GM20431 (cell line): ENCODE measurements around the gene GPHB5.

Source experiments
- in situ Hi-C: fragments of 300-500 bp; cut with MseI, MboI; formaldehyde crosslinking; loops from one replicate; pipeline ENCODE4 v1.15.0; 2020; ENCODE audit warnings: low sequenced_read_pairs; ENCODE audit not compliant: unreplicated experiment

Gene GPHB5

DNA sequence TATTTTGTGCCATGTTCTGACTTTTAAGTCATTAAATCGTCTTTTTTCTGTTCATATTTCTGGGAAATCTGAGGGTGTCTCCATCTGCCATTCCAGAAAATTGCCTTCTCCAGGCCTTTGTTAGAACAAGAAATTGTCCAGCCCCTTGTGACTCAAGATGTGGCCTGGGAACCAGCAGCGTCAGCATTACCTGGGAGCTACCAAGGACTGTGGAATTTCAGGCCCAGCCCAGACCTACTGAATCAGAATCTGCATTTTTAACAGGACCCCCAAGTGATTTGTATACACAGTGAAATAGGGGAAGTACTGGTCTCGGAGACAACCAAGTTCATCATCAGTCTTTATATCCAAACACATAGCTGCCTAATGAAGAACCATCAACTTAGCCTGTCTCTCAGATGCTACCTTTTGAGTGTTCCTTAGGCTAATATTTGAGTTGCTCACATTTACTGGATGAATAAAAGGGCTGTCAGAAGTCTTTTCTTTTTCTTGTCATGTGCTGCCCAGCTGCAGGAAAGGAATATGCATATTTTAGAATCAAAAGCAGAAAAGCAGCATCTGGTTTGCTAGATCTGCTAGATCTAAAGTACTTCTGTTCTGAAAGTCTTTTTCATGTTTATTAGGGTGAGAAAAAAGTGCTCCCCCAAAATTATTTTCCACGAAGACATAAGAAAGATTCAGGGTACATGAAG is 21.2 kb downstream of the GPHB5 start:
- in situ Hi-C loops: loop anchor here (25.0 kb wide), 1 partner anchor 1110 kb away; no protein-coding TSS in a partner anchor

DNA sequence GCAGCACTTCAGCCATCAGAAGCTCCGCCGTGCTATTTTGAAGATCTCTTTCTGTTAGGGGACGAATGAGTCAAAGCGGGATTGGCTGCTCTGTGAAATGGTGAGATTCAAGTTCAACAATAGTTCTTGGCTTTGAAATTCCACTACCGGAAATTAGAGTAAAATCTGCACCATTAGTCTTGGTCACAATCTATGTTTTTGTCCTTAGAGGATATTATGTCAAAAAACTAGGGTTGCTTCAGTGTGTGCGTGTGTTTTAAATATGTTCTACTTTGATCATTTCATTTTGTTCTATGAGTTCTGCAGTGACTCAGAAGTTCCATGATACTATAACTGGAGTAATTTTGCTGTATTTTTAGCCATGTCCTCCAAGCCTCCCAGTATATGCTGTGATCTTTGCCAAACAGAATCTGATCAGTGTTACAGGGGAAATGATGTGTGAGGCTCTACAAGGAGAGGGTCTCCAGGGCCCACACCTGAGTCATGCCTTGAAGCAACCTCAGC is 22.6 kb downstream of the GPHB5 start:
- in situ Hi-C loops: loop anchor here (25.0 kb wide), 1 partner anchor 1109 kb away; no protein-coding TSS in a partner anchor

DNA sequence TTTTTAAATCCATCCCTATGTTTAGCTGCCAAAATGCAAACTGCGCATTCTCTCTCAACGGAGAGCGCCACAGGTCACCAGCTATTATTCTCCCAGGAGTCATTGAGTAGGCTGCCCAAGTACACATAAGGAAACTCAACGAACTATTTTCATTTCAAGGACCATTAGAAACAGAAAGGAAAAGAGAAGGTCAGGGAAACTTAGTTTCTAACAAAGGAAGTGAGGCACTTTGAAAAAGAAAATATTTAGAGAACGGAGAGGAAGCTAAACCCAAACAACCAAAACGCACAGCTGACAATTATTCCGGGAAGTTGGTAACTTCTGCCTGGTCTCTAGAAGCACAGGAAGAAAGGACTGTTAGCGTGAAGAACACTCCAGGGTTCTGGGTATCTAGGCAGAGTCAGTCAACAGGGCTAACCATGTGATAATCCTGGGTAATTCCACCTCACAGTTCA is 23.5 kb downstream of the GPHB5 start:
- in situ Hi-C loops: loop anchor here (25.0 kb wide), 1 partner anchor 1108 kb away; no protein-coding TSS in a partner anchor

DNA sequence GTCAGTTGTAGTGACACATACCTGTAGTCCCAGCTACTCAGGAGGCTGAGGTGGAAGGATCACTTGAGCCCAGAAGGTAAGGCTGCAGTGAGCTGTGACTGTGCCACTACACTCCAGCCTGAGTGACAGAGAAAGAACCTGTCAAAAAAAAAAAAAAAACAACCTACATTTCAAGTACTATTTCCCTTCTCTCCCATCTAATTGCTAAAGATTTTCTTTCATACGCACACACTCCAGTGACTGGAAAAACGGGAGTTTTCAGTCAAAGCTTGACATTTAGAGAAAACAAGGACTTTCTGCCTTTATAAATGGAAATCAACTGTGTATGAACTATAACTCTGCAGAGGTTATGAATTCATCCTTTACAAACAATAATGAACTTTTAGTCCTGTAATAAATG is 25.9 kb downstream of the GPHB5 start:
- in situ Hi-C loops: loop anchor here (25.0 kb wide), 1 partner anchor 1106 kb away; no protein-coding TSS in a partner anchor

DNA sequence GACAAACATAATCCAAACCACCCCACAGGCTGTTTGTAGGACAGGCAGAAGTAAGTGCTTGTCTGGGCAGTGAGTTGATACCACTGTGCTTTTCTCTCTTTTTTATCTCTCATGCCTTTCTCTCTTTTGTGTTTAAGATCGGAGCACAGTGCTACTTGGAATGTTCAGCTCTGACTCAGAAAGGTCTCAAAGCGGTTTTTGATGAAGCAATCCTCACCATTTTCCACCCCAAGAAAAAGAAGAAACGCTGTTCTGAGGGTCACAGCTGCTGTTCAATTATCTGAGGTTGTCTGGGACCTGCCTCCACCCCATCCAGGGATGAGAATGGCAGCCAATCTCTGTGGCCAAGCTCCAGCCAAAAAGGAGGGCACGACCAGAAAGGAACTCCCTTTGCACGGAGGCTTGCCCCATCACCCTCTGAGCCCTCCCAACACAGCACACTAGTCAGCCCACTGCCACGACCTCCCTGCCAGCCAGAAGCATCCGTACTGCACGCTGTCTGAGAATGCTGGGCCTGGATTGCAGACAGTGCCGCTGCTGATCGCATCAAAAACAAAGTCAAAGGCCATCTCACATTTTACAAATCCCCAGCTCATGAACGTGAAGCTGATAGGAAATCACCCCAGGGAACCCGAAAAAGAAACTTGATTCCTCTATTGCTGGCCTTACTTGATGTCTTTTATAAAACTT is 27.8 kb downstream of the GPHB5 start:
- in situ Hi-C loops: loop anchor here (25.0 kb wide), 1 partner anchor 1104 kb away; no protein-coding TSS in a partner anchor

DNA sequence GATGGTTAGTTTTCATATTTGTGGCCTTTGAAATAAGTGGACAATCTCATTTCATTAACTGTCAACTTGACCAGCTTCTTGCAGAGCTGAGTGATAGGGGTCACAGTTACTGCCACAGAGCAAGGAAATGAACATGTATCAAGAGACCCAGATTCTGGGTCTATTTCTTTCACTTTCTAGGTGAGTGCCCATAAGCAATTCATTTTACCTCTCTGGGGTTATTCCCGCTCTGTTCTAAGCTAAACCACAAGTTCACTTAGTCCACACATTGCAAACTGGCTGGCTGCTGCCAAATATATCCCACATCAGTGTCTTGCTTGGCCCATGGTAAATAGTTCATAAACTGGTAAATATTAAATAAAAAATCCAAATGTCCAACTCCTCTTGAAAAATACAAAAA is 29.9 kb downstream of the GPHB5 start:
- in situ Hi-C loops: loop anchor here (25.0 kb wide), 1 partner anchor 1102 kb away; no protein-coding TSS in a partner anchor

DNA sequence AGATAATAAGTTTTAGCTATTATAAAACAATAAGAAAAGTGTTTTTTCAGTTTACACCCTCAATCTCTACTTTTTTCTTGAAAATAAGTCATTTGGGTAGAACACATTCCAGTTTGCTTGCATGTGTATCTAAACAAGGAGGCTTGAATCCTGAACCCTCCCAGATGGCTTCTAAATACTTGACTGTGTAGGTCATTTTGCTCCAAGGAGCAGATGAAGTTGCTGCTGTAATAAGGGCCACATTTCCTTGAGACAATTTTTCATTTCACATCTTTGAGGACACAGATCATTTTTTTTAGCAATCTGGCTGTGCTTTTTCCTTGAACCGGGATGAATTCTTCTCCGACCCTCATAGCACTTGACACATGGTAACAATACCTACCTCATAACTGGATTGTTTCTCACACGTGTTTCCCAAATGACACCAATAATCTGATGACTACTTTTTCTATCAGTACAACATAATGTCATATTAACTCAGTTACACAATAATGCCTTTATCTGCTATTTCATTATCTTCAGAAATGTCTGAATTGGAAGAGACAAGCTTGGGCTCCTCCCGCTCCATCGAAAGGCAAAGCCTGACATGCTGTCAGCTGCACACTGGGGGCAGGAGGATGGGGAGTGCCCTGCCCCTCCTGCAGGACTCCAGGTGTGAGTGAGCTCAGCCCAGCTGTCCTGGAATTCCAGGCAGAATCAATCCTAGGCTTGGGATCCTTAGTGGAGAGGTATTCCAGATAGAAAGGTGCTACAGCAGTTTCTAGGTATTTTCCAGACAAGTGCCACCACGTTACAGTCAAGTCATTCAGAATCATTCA is 30.9 kb downstream of the GPHB5 start:
- in situ Hi-C loops: loop anchor here (25.0 kb wide), 1 partner anchor 1101 kb away; no protein-coding TSS in a partner anchor

DNA sequence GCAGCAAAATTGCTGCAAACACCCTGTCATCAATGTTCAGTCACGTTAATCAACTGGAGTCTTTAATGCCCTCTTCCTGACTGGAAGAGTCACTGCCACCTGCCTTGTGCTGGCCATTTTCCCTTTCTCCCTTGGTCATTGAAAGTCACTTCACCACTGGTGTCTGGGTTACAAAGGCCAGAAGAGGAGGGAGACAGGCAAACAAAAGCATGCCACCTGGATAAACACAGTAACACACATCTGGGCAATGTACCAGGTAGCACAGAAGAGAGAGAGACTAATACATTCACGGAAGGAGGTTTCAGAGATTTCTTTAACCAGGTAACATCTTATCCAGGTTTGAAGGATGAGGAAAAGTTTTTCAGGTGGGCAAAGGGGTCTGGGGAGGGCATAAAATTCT is 32.7 kb downstream of the GPHB5 start:
- in situ Hi-C loops: loop anchor here (25.0 kb wide), 1 partner anchor 1099 kb away; no protein-coding TSS in a partner anchor

DNA sequence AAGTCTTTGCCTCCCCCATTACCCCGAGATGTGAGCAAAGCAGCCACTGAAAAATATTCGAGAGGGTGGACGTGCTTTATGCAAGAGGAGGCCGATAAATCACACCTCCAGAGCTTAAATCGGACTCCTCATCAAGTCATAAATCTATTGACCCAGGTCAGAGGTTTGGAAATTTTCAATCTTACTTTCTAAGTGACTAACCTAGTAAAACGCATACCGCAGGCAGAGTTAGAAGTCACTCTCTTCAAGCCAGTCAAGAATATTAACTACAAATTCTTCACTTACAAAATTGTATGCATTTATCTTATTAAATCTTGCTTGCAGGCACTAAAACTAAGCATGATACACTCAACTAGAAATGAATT is 34.9 kb downstream of the GPHB5 start:
- in situ Hi-C loops: loop anchor here (25.0 kb wide), 1 partner anchor 1097 kb away; no protein-coding TSS in a partner anchor

DNA sequence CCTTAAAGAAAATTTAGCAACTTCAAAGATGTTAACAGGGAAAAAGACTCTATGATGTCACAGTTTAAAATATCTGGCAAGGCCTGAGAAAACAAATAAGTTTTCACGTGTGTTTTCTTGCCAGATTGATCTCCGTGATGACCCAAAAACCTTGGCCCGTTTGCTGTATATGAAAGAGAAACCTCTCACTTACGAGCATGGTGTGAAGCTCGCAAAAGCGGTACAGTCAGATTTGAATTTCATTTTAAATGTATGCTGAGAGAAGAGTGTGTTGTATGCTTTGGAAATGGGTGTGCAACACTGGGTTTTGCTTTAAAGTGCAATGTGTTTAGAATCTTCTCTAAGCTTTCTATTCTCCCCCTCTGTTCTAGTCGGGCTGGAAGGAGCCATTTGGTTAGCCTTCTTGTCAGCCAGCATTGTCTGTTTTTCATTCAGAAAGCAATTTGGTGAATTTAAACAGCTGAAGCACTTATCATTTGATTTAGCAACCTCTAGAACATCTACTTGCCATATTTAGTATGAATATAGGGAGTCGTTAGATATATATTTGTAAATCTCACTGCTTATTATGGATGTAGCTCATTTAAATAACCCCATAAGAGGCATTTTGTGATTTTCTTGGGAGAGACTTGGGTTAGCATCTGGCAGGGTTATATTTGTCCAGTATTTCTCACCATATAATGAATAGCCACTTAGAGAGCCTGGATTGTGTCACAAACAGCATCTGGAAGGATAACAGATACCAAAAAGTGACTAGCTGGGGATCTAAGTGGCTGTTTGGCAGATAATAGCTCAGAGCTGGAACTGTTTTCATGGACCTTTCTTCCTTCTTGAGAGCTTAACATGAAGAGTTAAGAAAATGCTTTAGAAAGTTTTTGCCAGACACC is 35.5 kb downstream of the GPHB5 start:
- in situ Hi-C loops: loop anchor here (25.0 kb wide), 1 partner anchor 1096 kb away; no protein-coding TSS in a partner anchor

DNA sequence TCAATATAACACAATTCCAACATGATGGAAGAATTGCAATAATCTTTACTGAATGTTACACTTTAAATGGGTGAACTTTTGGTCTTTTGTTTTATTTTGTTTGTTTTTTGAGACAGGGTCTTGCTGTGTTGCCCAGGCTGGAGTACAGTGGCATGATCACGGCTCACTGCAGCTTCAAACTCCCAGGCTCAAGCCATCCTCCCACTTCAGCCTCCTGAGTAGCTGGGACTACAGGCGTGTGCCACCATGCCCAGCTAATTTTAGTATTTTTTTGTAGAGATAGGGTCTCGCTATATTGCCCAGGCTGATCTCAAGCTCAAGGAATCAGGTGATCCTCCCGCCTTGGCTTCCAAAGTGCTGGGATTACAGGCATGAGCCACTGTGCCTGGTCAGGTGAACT is 38.8 kb downstream of the GPHB5 start:
- in situ Hi-C loops: loop anchor here (25.0 kb wide), 1 partner anchor 1093 kb away; no protein-coding TSS in a partner anchor

DNA sequence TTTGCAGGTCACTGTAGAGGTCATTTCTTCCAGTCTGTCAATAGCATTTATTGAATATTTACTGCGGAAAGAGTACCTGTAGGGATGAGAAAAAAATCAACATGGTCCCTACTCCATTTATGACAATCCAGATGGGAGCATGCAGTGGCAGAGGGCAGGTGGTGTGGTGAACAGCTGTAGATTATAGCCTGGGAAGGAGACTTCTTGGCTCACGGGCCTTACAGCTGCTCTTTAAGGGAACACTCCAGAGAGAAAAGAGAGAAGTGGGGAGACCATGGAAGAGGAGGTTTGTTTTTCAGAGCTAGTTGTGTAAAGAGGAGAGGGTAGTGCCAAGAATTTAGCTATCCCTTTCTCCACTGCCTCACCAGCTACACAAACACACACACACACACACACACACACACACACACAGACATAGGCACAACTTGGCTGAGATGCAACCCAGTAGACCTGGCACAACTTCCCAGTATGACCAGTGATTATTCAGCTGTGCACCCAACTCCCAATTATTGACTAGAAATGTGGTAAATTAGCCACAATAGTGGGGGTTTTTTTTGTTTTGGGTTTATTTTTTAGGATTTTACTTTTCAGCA is 41.0 kb downstream of the GPHB5 start:
- in situ Hi-C loops: loop anchor here (25.0 kb wide), 1 partner anchor 1090 kb away; no protein-coding TSS in a partner anchor

DNA sequence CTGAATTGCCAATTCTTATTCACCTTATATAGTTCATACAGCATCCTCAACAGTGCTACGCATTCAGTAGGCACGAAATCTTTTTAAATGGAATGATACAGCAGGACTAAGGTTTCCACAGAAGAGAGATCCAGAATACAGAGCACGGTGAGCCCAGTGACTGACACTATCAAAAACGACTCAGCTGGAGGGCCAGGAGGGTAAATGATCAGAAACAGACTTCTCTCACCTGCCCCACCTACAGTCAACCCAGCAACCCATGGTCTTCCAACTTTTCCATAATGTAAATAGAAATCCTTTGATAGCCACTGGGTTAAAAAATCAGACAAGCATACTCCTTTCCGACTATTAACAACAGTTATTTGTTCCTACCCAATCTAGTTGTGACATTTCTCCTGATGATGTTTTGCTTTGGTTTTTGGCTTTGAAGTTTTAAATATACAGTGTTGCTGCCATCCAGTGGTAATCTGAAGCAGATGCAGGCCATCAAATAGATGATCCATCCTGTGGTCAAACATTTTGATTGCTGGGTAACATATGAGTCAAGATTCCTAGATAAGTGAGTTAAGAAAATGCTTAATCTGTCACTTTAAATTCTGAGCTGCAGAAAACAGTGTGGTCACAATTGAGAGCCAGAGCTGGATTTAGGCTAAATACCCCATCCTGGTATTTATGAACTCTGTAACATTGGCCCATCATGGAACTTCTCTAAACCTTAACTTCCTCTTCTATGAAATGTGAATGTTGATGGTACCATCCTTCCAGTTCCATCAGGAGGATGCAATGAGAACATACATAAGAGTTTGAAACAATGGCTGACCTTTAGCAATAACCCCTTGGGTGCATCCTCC is 42.0 kb downstream of the GPHB5 start:
- in situ Hi-C loops: loop anchor here (25.0 kb wide), 1 partner anchor 1089 kb away; no protein-coding TSS in a partner anchor

DNA sequence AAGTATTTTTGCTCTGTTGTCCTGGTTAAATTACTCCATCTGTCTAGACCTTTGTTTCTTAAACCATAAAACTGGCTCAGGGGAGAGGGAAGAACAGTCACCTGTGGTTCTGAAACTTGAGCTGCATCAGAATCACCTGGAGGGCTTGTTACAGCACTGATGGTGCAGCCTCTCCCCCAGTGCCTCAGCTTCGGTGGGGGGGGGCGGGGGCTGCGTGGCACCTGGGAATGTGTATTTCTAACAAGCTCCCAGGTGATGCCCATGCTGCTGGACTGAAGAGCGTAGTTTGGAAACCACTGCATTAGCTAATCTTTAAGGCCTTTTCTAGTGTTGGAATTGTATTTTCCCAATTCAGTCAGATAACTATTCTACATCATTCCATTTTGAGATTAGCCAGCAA is 42.7 kb downstream of the GPHB5 start:
- in situ Hi-C loops: loop anchor here (25.0 kb wide), 1 partner anchor 1089 kb away; no protein-coding TSS in a partner anchor

DNA sequence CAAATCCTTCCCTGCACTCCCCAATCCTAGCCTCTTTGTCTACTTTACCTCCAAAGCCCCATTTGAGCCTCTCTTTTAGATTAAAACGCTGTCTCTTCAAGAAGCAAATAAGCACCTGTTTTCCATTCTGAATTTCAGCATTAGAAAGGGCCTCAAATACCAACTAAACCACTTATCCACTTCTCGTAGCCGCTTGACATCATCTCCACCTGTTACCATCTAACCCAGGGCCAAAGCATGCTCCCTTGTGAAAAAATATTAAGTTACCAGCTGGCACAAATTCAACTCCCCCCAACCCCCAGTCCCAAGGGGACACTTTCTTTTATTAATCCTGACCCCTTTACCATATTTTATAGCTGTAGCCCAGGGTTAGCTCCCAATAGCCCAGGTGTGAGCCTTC is 43.1 kb downstream of the GPHB5 start:
- in situ Hi-C loops: loop anchor here (25.0 kb wide), 1 partner anchor 1088 kb away; no protein-coding TSS in a partner anchor

DNA sequence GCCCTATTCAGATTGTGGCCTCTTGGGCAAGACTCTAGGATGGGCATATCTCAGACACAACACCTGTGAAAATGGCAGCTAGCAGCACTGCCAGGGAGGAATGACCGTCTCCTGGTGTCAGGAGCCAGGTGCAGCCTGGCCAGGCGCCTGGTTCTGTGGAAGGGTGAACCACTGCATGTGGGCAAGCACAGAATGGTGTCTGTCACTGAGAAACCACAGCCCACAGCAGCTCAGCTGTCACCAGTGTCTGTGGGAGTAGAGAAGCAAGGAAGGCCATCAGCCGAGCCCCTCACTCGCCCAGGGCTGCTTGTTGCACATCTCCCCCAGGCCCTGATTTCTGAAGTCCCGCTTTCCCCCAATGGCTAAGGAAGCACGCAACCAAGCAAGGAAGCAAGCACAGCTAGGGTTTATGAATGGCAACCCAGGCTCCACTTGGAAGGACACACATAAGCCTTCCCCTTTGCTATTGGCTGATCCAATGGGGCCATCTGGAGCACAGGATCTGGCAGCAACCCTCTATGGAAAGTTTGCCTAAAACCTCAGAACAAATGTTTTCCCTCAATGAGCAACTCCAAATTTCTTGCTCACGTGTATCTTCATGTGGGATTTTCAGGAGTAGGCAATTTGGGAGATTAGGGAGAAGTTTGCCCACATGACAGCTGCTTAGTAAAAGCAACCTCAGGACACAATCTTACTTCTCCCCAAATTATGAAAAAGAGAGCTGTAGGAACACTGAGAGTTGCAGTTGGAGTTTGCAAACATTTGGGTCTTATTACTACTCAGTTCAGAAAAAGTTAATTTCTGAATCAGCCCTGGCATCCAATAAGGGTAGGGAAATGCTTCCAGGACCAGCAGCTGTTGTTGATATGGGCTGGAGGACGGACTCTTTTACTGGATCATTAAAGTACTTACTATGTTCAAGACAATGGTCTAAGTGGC is 44.7 kb downstream of the GPHB5 start:
- in situ Hi-C loops: no loop called here
